Mammary epithelial cell (primary cell): Measurements from ENCODE around the gene SPEF2.

Experiments
- CTCF ChIP-seq, 2 donors: IDR thresholded peaks in 1 of 2; conservative IDR thresholded peaks in 1 of 2; 2 replicates each; pipeline ENCODE4 v1.5.1; 2011 to 2012; ENCODE audit warnings: inconsistent platforms in 2 of 2, low read length in 2 of 2, mild to moderate bottlenecking in 2 of 2, control low read depth in 1 of 2, low read depth in 1 of 2; ENCODE audit not compliant: insufficient read depth in 1 of 2; ENCODE audit errors: extremely low read depth in 1 of 2
- EZH2 ChIP-seq: IDR thresholded peaks from 2 replicates; pipeline ENCODE4 v1.6.1; 2012; ENCODE audit warnings: low read length, inconsistent platforms, borderline replicate concordance

- no peak for TF ChIP-seq CTCF (conservative IDR thresholded peaks at IDR 0.05 in 1 of 2, IDR thresholded peaks at IDR 0.05 in 1 of 2; ENCODE audit: extremely low read depth in 1 of 2, insufficient read depth in 1 of 2, low read depth in 1 of 2, low read length in 2 of 2)
- TF ChIP-seq EZH2 = no peak
These were observed 244.5 kb downstream of the SPEF2 start for GRCh38 chr5:35862126-35862525.
